BLaER1 (cell line): ENCODE data around the gene FASTKD3.

Source experiments
- H3K27ac ChIP-seq: shearing (Covaris generic); formaldehyde crosslinking; 2 replicates; pipeline ENCODE4 v1.8.1; 2022
- H3K27me3 ChIP-seq: shearing (Covaris generic); formaldehyde crosslinking; 2 replicates; pipeline ENCODE4 v1.8.1; 2022
- H3K36me3 ChIP-seq: shearing (Covaris generic); formaldehyde crosslinking; 2 replicates; pipeline ENCODE4 v1.8.1; 2022
- H3K4me1 ChIP-seq: shearing (Covaris generic); formaldehyde crosslinking; 2 replicates; pipeline ENCODE4 v1.8.1; 2022
- H3K4me2 ChIP-seq: shearing (Covaris generic); formaldehyde crosslinking; 2 replicates; pipeline ENCODE4 v1.8.1; 2022
- H3K4me3 ChIP-seq: shearing (Covaris generic); formaldehyde crosslinking; 2 replicates; pipeline ENCODE4 v1.8.1; 2022
- H3K9ac ChIP-seq: shearing (Covaris generic); formaldehyde crosslinking; 2 replicates; pipeline ENCODE4 v1.8.1; 2022
- H3K9me3 ChIP-seq: shearing (Covaris generic); formaldehyde crosslinking; 2 replicates; pipeline ENCODE4 v1.8.1; 2022
- H4K20me1 ChIP-seq: shearing (Covaris generic); formaldehyde crosslinking; 2 replicates; pipeline ENCODE4 v1.8.1; 2022
- Cebpa-rat ChIP-seq: shearing (Covaris generic); IDR thresholded peaks from 2 replicates; pipeline ENCODE4 v1.8.1; 2022

Gene FASTKD3

DNA sequence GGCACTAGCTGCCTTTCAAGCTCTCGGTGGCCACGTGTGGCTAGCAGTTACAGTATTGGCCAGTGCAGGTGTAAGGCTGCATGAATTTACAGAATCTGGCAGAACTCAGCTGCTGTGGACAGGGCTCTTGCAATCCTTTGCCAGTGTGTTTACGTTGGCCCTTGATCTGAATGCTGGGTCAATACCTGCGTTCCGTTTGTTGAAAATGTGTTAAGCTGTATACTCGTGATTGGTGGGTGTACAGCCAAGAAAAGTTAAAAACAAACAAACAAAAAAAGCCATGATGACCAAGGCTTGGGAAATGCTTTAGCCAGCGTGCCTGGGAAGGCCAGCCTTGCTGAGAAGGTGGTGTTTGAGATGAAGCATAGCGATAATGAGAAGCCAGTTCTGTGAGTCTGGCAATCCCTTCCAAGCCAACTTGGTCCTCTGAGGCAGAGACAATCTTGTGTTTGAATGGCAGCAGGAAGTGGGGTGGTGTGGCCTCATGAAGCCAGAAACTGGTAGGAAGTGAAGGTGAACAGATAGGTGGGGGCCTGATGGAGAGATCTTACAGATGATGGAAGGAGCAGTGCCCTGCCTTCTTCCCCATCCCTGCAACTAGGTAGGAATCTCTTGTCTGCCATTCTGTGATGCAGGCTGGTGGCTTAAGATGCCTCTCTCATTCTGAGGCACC, 17.1 kb downstream of the FASTKD3 start:
- H4K20me1 ChIP-seq: no peaks in the 10 kb centered on the region
- no peak overlapping the region for H3K4me2 ChIP-seq
- no peak overlapping the region for H3K9ac ChIP-seq
- no peak overlapping the region for H3K4me3 ChIP-seq
- H3K27ac ChIP-seq: no peak overlapping the region
- no peak for TF ChIP-seq Cebpa-rat
- H3K9me3 ChIP-seq: peaks cover 41% of the 10 kb centered on the region
- no peaks in the 10 kb centered on the region for H3K36me3 ChIP-seq
- H3K27me3 ChIP-seq: peaks cover 32% of the 10 kb centered on the region
- H3K4me1 ChIP-seq: no peaks in the 10 kb centered on the region

DNA sequence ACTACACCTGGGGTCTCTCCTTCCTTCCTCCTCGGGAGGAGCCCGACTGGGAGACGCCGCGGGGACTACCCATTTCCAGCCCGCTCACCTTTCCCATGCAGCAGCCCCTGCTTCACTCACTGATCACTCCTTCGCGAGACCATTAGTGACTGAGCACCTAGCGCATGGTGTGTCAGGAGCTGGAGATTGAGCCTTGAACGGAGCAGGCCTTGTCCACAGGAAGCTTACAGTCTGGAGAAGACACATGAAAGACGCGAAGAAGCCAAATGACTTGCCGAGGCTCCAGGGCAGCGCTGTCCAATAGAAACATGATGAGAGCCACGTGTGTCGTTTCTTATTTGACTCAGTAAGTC, 17.6 kb downstream of the FASTKD3 start:
- H3K4me1 ChIP-seq: no peaks in the 10 kb centered on the region
- no peak for TF ChIP-seq Cebpa-rat
- no peak overlapping the region for H3K9ac ChIP-seq
- no peak overlapping the region for H3K4me2 ChIP-seq
- no peaks in the 10 kb centered on the region for H3K36me3 ChIP-seq
- H3K9me3 ChIP-seq: peaks cover 41% of the 10 kb centered on the region
- no peak overlapping the region for H3K4me3 ChIP-seq
- no peak overlapping the region for H3K27ac ChIP-seq
- H4K20me1 ChIP-seq: no peaks in the 10 kb centered on the region
- H3K27me3 ChIP-seq: peaks cover 32% of the 10 kb centered on the region

DNA sequence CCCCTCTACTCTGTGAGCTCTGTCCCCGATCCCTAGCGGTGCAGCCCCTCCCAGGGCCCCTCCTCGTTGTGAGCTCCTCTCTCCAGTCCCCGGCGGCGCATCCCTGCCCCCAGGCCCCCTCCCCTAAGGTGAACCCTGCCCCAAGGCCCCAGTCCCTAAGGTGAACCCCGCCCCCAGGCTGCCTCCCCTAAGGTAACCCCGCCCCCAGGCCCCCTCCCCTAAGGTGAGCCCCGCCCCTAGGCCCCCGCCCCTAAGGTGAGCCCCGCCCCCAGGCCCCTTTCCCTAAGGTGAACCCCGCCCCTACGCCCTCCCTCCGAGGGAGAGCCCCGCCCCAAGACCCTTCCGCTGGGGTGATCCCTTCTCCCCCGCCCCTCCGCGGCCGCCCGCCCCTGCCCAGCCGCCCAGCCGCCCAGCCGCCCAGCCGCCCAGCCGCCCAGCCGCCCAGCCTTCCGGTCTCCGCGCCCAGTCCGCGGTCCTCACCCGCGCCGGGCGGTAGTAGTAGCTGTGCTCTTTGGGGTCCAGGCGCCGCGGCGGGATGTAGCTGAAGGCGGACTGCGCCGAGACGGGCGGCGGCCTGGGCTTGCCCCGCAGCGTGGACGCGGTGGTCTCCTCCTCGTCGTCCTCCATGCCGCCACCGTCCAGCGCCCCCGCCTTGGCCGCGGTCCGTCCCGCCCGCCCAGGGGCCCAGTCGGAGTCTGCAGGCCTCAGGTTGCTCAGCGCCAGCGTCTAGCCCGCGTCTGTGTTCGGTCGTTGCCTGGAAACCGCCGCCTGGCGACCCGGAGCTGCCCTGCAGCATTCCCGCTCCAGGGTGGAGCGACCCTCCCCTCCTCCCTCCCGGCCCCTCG, 18.2 kb downstream of the FASTKD3 start, which contains the start of gene CFAP90:
Gene CFAP90 (minus strand): TSS at position 739 of the 845 bp plus-strand sequence. CDS start 112 bp downstream, at position 627.
- no peak within 1 kb of the TSS for H3K4me2 ChIP-seq
- no peak within 1 kb of the TSS for H3K4me3 ChIP-seq
- no peak within 1 kb of the TSS for H3K9ac ChIP-seq
- H3K4me1 ChIP-seq: no peaks in the 10 kb centered on the region
- peaks cover 41% of the 10 kb centered on the region for H3K9me3 ChIP-seq
- no peaks in the 10 kb centered on the region for H3K36me3 ChIP-seq
- TF ChIP-seq Cebpa-rat: no peak
- no peak within 1 kb of the TSS for H3K27ac ChIP-seq
- peaks cover 32% of the 10 kb centered on the region for H3K27me3 ChIP-seq
- no peaks in the 10 kb centered on the region for H4K20me1 ChIP-seq

DNA sequence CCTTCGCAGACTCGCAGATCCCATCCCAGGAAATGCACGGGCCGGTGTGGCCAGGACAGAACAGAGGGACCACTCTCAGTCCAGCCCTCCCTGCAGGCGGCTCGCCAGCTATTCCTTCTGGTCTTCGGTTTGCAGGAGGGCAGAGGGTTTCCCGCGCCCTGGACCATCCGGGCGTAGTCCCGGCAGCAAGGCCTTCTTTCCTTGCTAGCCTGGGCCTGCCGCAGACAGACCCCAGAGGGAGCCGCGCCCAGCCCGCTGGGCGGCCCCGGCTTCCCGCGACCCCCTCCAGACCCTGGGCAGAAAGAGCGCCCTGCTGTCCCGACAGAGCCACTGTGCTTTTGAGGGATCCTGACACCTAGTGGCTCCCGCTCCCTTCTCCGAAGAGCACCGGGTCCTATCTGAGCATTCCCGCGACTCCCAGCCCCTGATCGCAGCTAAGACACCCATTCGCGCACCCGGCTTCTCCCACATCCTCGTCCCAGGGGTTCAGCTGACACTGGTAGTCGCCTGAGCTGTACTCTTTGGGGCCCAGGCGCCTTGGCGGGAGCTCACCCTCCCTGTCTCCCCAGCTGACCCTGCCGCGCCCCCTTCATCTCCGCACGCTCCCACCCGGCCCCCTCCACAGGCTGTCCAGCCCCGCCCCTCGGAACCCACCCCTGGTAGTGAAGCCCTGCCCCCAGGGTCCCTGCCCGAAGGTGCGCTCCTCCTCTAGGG, 19.0 kb downstream of the FASTKD3 start:
- Histone ChIP-seq H4K20me1 (no peaks in the 10 kb centered on the region), H3K9ac (no peak overlapping the region), H3K4me3 (no peak overlapping the region), H3K9me3 (peaks cover 40% of the 10 kb centered on the region), H3K4me1 (no peaks in the 10 kb centered on the region), H3K4me2 (no peak overlapping the region), H3K27ac (no peak overlapping the region), H3K36me3 (no peaks in the 10 kb centered on the region), H3K27me3 (peaks cover 32% of the 10 kb centered on the region)
- no peak for TF ChIP-seq Cebpa-rat

DNA sequence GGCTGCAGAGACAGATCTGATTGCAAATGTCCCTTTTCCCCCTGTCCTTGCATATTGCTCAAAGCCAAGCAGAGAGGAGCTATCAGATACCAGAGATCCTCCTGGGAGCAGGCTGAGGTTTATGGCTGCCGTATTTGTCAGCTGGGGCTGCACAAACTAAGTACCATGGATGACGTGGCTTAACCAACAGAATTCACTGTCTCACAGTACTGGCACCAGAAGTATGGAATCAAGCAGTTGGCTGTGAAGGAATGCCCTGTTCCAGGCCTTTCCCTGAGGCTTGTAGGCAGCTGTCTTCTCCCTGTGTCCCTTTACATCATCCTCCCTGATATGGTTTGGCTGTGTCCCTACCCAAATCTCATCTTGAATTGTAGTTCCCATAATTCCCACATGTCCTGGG, 20.5 kb downstream of the FASTKD3 start:
- Histone ChIP-seq H4K20me1 (no peaks in the 10 kb centered on the region), H3K9me3 (peaks cover 32% of the 10 kb centered on the region), H3K9ac (no peak overlapping the region), H3K4me2 (no peak overlapping the region), H3K27me3 (peaks cover 32% of the 10 kb centered on the region), H3K4me3 (no peak overlapping the region), H3K36me3 (no peaks in the 10 kb centered on the region), H3K4me1 (no peaks in the 10 kb centered on the region), H3K27ac (no peak overlapping the region)
- no peak for TF ChIP-seq Cebpa-rat

DNA sequence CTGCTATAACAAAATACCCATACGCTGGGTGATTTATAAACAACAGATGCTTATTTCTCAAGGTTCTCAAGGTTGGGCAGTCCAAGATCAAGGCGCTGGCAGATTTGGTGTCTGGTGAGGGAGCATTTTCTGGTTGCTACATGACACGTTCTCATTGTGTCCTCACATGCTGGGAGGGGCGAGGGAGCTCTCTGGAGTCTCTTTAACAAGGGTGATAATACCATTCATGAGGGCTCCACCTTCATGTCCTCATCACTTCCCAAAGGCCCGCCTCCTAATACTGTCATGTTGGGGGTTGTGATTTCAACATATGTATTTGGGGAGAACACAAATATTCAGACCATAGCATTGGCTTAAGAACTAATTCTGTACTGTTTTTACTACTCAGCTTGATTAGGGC, 22.5 kb downstream of the FASTKD3 start:
- peaks cover 21% of the 10 kb centered on the region for H3K9me3 ChIP-seq
- peaks cover 22% of the 10 kb centered on the region for H3K27me3 ChIP-seq
- TF ChIP-seq Cebpa-rat: no peak
- no peak overlapping the region for H3K27ac ChIP-seq
- H4K20me1 ChIP-seq: no peaks in the 10 kb centered on the region
- H3K4me3 ChIP-seq: no peak overlapping the region
- no peak overlapping the region for H3K9ac ChIP-seq
- H3K36me3 ChIP-seq: no peaks in the 10 kb centered on the region
- no peak overlapping the region for H3K4me2 ChIP-seq
- no peaks in the 10 kb centered on the region for H3K4me1 ChIP-seq

DNA sequence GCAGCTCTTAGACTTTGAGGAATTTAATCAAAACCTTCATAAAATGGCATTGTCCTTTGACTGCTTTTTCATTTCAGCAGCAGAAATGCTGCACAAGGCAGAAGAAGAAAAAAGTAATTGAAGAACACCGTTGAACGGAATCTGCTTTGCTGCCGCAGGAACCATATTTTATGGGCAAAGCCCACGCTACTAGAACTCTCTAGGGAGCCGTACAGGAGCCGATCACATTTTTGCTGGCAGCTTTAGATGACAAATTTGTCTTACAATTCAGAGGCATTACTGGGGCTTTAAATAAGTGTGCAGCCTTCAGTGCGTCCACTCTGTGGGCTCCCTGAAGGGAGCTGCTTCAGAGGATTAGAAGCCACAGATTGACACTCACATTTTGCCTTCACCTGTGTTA, 23.3 kb downstream of the FASTKD3 start:
- TF ChIP-seq Cebpa-rat: no peak
- Histone ChIP-seq H4K20me1 (no peaks in the 10 kb centered on the region), H3K4me3 (no peak overlapping the region), H3K4me1 (no peaks in the 10 kb centered on the region), H3K27ac (no peak overlapping the region), H3K9ac (no peak overlapping the region), H3K27me3 (peaks cover 15% of the 10 kb centered on the region), H3K36me3 (no peaks in the 10 kb centered on the region), H3K9me3 (peaks cover 13% of the 10 kb centered on the region), H3K4me2 (no peak overlapping the region)

DNA sequence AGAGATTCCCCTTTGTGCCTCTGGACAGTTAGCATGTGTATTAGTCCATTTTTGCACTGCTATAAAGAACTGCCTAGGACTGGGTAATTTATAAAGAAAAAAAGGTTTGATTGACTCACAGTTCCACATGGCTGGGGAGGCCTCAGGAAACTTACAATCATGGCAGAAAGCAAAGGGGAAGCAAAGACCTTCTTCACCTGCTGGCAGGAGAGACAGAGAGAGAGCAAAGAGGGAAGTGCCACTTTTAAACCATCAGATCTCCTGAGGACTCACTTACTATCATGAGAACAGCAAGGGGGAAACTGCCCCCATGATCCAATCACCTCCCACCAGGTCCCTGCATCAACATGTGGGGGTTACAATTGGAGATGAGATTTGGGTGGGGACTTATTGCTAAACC, 23.9 kb downstream of the FASTKD3 start:
- peaks cover 9% of the 10 kb centered on the region for H3K9me3 ChIP-seq
- no peaks in the 10 kb centered on the region for H3K36me3 ChIP-seq
- H3K27ac ChIP-seq: no peak overlapping the region
- H3K27me3 ChIP-seq: peaks cover 11% of the 10 kb centered on the region
- no peak overlapping the region for H3K9ac ChIP-seq
- no peaks in the 10 kb centered on the region for H4K20me1 ChIP-seq
- H3K4me2 ChIP-seq: no peak overlapping the region
- no peak for TF ChIP-seq Cebpa-rat
- no peaks in the 10 kb centered on the region for H3K4me1 ChIP-seq
- H3K4me3 ChIP-seq: no peak overlapping the region

DNA sequence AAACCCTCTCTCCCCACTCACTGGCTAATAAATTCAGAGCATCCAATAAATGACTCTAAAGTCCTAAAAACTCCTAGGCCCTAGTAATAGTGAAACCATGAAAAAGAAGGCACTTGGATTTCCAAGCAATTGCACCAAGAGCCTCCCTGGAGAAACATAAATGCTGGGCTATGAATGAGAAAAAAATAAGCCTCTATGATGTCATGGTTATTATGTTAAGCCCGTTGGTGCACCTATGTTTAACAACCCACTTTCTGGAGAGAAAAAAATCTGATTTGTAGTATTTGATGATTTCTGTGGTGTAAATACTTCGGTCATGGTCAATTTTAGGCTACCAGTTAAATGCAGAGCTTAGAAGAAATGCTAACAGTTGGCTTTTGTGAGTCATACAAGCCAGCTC, 26.3 kb downstream of the FASTKD3 start:
- Histone ChIP-seq H3K36me3 (no peaks in the 10 kb centered on the region), H3K4me3 (no peak overlapping the region), H3K27ac (no peak overlapping the region), H4K20me1 (no peaks in the 10 kb centered on the region), H3K9me3 (no peaks in the 10 kb centered on the region), H3K4me2 (no peak overlapping the region), H3K4me1 (0 out of 2 replicates have a peak, but pooled peaks cover 2% of the 10 kb centered on the region), H3K27me3 (no peaks in the 10 kb centered on the region), H3K9ac (no peak overlapping the region)
- TF ChIP-seq Cebpa-rat: no peak

DNA sequence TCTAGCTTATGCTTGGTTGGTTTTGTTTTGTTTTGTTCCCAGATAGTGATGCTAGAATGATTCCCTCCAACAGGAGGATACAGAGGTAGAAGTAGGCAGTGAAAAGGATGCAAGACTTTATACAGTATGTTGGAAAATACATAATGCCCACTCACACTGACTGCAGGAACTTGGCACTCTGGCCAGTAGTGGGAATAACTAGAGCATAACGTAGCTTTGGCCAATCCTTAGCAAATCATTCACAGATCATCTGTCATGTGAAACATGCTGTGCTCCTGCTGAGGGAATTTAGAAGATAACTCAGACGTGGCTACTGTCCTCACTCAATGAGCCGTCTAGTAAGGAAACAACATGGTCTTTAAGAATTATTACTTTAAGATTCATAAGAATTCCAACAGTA, 31.4 kb downstream of the FASTKD3 start:
- H3K9ac ChIP-seq: no peak overlapping the region
- no peak overlapping the region for H3K4me2 ChIP-seq
- TF ChIP-seq Cebpa-rat: no peak
- no peaks in the 10 kb centered on the region for H3K27me3 ChIP-seq
- no peak overlapping the region for H3K4me3 ChIP-seq
- H3K4me1 ChIP-seq: peaks cover 9% of the 10 kb centered on the region; the same call in 1 of the 2 replicates
- H3K9me3 ChIP-seq: no peaks in the 10 kb centered on the region
- no peak overlapping the region for H3K27ac ChIP-seq
- no peaks in the 10 kb centered on the region for H4K20me1 ChIP-seq
- H3K36me3 ChIP-seq: no peaks in the 10 kb centered on the region
